ENCODE data around the gene CCNG2. TPM values are rescaled to one million over a fixed set of nuclear protein-coding genes. Genes with fewer than 3 reads are reported as not detected.

Gene CCNG2
- total and polyA plus RNA-seq, 4 donors = 1.2 to 10.8 (median 4.1) TPM

- no peaks in the 10 kb centered on the region for H3K4me1 ChIP-seq (ENCODE audit: control insufficient read depth in 4 of 4, insufficient read depth in 4 of 4, low read length in 3 of 4)
- no peak overlapping the region for H3K27ac ChIP-seq (ENCODE audit: low read depth in 1 of 2, low read length in 2 of 2)
- no peak for TF ChIP-seq MAX (IDR thresholded peaks at IDR 0.05)
- TF ChIP-seq FOXA1 (IDR thresholded peaks at IDR 0.05) = no peak
- TF ChIP-seq GABPA (IDR thresholded peaks at IDR 0.05 in 1 of 2, conservative IDR thresholded peaks at IDR 0.05 in 1 of 2) = no peak
- WGBS = 85% methylated on average over 1 of the region's 1 CpG
- H3K27me3 ChIP-seq (ENCODE audit: control insufficient read depth in 4 of 4, insufficient read depth in 4 of 4, low read length in 3 of 4) = no peaks in the 10 kb centered on the region
- no peak overlapping the region for H3K4me3 ChIP-seq (ENCODE audit: low read depth in 1 of 3, low read length in 3 of 3)
- no peak for DNase-seq (ENCODE audit: low spot score)
- H3K36me3 ChIP-seq (ENCODE audit: control insufficient read depth in 4 of 4, insufficient read depth in 3 of 4, low read depth in 1 of 4, low read length in 3 of 4) = peaks cover 4 to 31% (median 17%) of the 10 kb centered on the region in 4 donors
- H3K9me3 ChIP-seq (ENCODE audit: control insufficient read depth in 4 of 4, low read length in 3 of 4) = no peaks in the 10 kb centered on the region
- no peak overlapping the region for H3K9ac ChIP-seq (ENCODE audit: low read depth in 1 of 2, low read length in 2 of 2)
These were observed 10.2 kb downstream of the CCNG2 start for GRCh38 chr4:77167173-77167572.

GRCh38 chr4:77167866-77168265 is 10.9 kb downstream of the CCNG2 start:
- 93% methylated on average over 3 of the region's 3 CpGs for WGBS
- no peak for DNase-seq (ENCODE audit: low spot score)
- no peak overlapping the region for H3K9ac ChIP-seq (ENCODE audit: low read depth in 1 of 2, low read length in 2 of 2)
- H3K27me3 ChIP-seq (ENCODE audit: control insufficient read depth in 4 of 4, insufficient read depth in 4 of 4, low read length in 3 of 4) = no peaks in the 10 kb centered on the region
- TF ChIP-seq SP1 (IDR thresholded peaks at IDR 0.05) = no peak
- no peak for TF ChIP-seq NR2F2 (IDR thresholded peaks at IDR 0.05)
- TF ChIP-seq YY1 (IDR thresholded peaks at IDR 0.05) = no peak
- TF ChIP-seq, protein P1, sequence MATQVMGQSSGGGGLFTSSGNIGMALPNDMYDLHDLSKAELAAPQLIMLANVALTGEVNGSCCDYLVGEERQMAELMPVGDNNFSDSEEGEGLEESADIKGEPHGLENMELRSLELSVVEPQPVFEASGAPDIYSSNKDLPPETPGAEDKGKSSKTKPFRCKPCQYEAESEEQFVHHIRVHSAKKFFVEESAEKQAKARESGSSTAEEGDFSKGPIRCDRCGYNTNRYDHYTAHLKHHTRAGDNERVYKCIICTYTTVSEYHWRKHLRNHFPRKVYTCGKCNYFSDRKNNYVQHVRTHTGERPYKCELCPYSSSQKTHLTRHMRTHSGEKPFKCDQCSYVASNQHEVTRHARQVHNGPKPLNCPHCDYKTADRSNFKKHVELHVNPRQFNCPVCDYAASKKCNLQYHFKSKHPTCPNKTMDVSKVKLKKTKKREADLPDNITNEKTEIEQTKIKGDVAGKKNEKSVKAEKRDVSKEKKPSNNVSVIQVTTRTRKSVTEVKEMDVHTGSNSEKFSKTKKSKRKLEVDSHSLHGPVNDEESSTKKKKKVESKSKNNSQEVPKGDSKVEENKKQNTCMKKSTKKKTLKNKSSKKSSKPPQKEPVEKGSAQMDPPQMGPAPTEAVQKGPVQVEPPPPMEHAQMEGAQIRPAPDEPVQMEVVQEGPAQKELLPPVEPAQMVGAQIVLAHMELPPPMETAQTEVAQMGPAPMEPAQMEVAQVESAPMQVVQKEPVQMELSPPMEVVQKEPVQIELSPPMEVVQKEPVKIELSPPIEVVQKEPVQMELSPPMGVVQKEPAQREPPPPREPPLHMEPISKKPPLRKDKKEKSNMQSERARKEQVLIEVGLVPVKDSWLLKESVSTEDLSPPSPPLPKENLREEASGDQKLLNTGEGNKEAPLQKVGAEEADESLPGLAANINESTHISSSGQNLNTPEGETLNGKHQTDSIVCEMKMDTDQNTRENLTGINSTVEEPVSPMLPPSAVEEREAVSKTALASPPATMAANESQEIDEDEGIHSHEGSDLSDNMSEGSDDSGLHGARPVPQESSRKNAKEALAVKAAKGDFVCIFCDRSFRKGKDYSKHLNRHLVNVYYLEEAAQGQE (IDR thresholded peaks at IDR 0.05) = no peak
- TF ChIP-seq GABPA (IDR thresholded peaks at IDR 0.05 in 1 of 2, conservative IDR thresholded peaks at IDR 0.05 in 1 of 2) = no peak
- no peak for TF ChIP-seq FOXA2 (IDR thresholded peaks at IDR 0.05)
- no peak for TF ChIP-seq TAF1 (conservative IDR thresholded peaks at IDR 0.05)
- TF ChIP-seq, protein P2, sequence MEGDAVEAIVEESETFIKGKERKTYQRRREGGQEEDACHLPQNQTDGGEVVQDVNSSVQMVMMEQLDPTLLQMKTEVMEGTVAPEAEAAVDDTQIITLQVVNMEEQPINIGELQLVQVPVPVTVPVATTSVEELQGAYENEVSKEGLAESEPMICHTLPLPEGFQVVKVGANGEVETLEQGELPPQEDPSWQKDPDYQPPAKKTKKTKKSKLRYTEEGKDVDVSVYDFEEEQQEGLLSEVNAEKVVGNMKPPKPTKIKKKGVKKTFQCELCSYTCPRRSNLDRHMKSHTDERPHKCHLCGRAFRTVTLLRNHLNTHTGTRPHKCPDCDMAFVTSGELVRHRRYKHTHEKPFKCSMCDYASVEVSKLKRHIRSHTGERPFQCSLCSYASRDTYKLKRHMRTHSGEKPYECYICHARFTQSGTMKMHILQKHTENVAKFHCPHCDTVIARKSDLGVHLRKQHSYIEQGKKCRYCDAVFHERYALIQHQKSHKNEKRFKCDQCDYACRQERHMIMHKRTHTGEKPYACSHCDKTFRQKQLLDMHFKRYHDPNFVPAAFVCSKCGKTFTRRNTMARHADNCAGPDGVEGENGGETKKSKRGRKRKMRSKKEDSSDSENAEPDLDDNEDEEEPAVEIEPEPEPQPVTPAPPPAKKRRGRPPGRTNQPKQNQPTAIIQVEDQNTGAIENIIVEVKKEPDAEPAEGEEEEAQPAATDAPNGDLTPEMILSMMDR (IDR thresholded peaks at IDR 0.05; ENCODE audit: low read depth, low read length, missing input control) = no peak
- TF ChIP-seq MAX (IDR thresholded peaks at IDR 0.05) = no peak
- TF ChIP-seq RXRA (IDR thresholded peaks at IDR 0.05) = no peak
- no peak for TF ChIP-seq RAD21 (IDR thresholded peaks at IDR 0.05)
- TF ChIP-seq HNF4A (conservative IDR thresholded peaks at IDR 0.05) = no peak
- TF ChIP-seq ATF3 (IDR thresholded peaks at IDR 0.05) = no peak
- TF ChIP-seq EGR1 (IDR thresholded peaks at IDR 0.05; ENCODE audit: low read depth in 2 of 2) = no peak
- no peak for TF ChIP-seq HNF4G (IDR thresholded peaks at IDR 0.05)
- TF ChIP-seq ZBTB33 (IDR thresholded peaks at IDR 0.05) = no peak
- TF ChIP-seq FOXA1 (IDR thresholded peaks at IDR 0.05) = no peak
- TF ChIP-seq JUND (IDR thresholded peaks at IDR 0.05) = no peak
- H3K4me1 ChIP-seq (ENCODE audit: control insufficient read depth in 4 of 4, insufficient read depth in 4 of 4, low read length in 3 of 4) = no peaks in the 10 kb centered on the region
- H3K27ac ChIP-seq (ENCODE audit: low read depth in 1 of 2, low read length in 2 of 2) = no peak overlapping the region
- peaks cover 4 to 31% (median 16%) of the 10 kb centered on the region in 4 donors for H3K36me3 ChIP-seq (ENCODE audit: control insufficient read depth in 4 of 4, insufficient read depth in 3 of 4, low read depth in 1 of 4, low read length in 3 of 4)
- H3K9me3 ChIP-seq (ENCODE audit: control insufficient read depth in 4 of 4, low read length in 3 of 4) = no peaks in the 10 kb centered on the region
- no peak overlapping the region for H3K4me3 ChIP-seq (ENCODE audit: low read depth in 1 of 3, low read length in 3 of 3)
